Right lobe of liver (tissue), 4 donors: ENCODE results near the gene PRKAG3.

Experiments used
- POLR2A ChIP-seq: fragments of 450-650 bp; IDR thresholded peaks from one replicate; pipeline ENCODE4 v1.6.1; 2017; ENCODE audit warnings: antibody characterized with exemption, mild to moderate bottlenecking
- TF ChIP-seq, protein P1 (sequence below), 4 donors: fragments of 200-600 bp in 3 of 4; fragments of 450-650 bp in 1 of 4; IDR thresholded peaks; one replicate each; pipeline versions ENCODE4 v1.5.1 to v1.8.0; 2016 to 2022; ENCODE audit warnings: antibody characterized with exemption in 4 of 4, mild to moderate bottlenecking in 2 of 4
- donor health status: DM: no; HTN: no; CAD: no.
- donor health status: DM: no; HTN: no; CAD: no.
- donor health status: DM: no; HTN: yes; CAD: no.

GRCh38 chr2:218861645-218862318, 30.2 kb upstream of the PRKAG3 start:
- TF ChIP-seq, protein P1, sequence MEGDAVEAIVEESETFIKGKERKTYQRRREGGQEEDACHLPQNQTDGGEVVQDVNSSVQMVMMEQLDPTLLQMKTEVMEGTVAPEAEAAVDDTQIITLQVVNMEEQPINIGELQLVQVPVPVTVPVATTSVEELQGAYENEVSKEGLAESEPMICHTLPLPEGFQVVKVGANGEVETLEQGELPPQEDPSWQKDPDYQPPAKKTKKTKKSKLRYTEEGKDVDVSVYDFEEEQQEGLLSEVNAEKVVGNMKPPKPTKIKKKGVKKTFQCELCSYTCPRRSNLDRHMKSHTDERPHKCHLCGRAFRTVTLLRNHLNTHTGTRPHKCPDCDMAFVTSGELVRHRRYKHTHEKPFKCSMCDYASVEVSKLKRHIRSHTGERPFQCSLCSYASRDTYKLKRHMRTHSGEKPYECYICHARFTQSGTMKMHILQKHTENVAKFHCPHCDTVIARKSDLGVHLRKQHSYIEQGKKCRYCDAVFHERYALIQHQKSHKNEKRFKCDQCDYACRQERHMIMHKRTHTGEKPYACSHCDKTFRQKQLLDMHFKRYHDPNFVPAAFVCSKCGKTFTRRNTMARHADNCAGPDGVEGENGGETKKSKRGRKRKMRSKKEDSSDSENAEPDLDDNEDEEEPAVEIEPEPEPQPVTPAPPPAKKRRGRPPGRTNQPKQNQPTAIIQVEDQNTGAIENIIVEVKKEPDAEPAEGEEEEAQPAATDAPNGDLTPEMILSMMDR (IDR thresholded peaks at IDR 0.05) = no peak
- no peak for TF ChIP-seq POLR2A
